HCT116 (cell line): Measurements from ENCODE around the gene HCRTR2.

Experiments used
- CTCF ChIP-seq, 3 experiments: fragments of 200-600 bp in 1 of 3; sonication (generic) in 1 of 3; IDR thresholded peaks in 2 of 3; conservative IDR thresholded peaks in 1 of 3; 2 replicates each; pipeline ENCODE4 v1.5.1; 2012 to 2017; ENCODE audit warnings: low read depth in 2 of 3, low read length in 2 of 3, antibody characterized with exemption in 1 of 3, borderline replicate concordance in 1 of 3, control low read depth in 1 of 3, mild to moderate bottlenecking in 1 of 3, mixed read lengths in 1 of 3, mixed run types in 1 of 3, moderate library complexity in 1 of 3; ENCODE audit not compliant: insufficient read depth in 1 of 3
- POLR2A ChIP-seq: IDR thresholded peaks from 2 replicates; pipeline ENCODE4 v1.7.0; 2011; ENCODE audit warnings: borderline replicate concordance; ENCODE audit not compliant: insufficient read depth, insufficient read length; ENCODE audit errors: extremely low read depth
- TCF7L2 ChIP-seq: IDR thresholded peaks from 2 replicates; pipeline ENCODE4 v1.7.0; 2011; ENCODE audit warnings: borderline replicate concordance, inconsistent platforms; ENCODE audit not compliant: insufficient read depth, insufficient read length; ENCODE audit errors: extremely low read depth

- TF ChIP-seq TCF7L2 (no peak), CTCF (IDR thresholded peaks at IDR 0.05 in 2 of 3, conservative IDR thresholded peaks at IDR 0.05 in 1 of 3; ENCODE audit: borderline replicate concordance in 1 of 3, insufficient read depth in 1 of 3, low read depth in 2 of 3, low read length in 2 of 3) (no peak), POLR2A (no peak)
Measured at GRCh38 chr6:55180258-55180657, 5.9 kb downstream of the HCRTR2 start.
